Measurements from ENCODE around the gene KCNJ15.

KCNJ15 gene

GRCh38 chr21:38268864-38269575 lies 12.2 kb downstream of the KCNJ15 start:
- DNase-seq (ENCODE audit: low spot score), result peak; percentile 74

- DNase-seq (ENCODE audit: low spot score), result no peak
These were observed 12.8 kb downstream of the KCNJ15 start for GRCh38 chr21:38269576-38269936.

- peak; percentile 86 for DNase-seq (ENCODE audit: low spot score)
These were observed 15.4 kb downstream of the KCNJ15 start for GRCh38 chr21:38272215-38272614.

GRCh38 chr21:38273745-38274542 lies 17.2 kb downstream of the KCNJ15 start:
- DNase-seq (ENCODE audit: low spot score), result no peak

GRCh38 chr21:38277501-38278131 lies 20.8 kb downstream of the KCNJ15 start:
- DNase-seq (ENCODE audit: low spot score), result peak; percentile 99

DNA sequence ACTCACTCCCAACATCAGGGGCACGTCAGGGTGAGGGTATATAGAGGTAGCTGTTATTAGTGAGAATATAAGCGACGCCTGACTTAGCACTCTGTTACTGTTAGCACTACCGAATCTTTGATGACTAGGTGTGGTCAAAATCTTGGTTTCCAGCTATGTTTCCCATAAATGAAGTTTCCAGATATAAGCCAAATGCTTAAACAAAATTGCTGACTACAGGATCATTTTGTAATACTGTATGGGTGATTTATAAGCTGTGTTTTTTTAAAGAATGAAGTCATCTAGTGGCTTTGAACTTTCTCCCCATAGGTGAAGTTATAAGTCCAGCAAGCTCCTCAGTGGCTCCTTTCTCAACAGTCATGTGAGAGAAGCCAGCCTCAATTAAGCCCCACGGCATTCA lies 23.7 kb downstream of the KCNJ15 start:
- no peak for DNase-seq (ENCODE audit: low spot score)

DNA sequence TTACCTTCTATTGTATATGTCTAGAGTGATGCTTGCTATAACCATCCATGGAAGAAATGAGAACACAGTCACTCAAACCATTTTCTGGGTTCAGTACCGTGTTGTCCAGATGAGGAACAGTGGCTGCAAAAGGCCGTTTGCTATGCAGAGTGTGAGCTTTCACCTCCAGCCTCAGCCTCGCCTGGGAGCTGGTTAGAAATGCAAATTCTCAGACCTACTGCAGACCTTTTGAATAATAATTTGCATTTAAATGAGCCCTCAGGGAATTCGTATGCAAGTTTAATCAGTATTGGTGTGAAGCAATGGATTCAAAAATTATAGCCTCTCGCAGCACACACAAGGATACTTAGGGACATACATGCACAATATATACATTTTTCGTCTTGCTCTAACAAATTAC lies 24.1 kb downstream of the KCNJ15 start:
- DNase-seq (ENCODE audit: low spot score), result no peak

GRCh38 chr21:38282921-38283320 lies 26.1 kb downstream of the KCNJ15 start:
- no peak for DNase-seq (ENCODE audit: low spot score)

DNA sequence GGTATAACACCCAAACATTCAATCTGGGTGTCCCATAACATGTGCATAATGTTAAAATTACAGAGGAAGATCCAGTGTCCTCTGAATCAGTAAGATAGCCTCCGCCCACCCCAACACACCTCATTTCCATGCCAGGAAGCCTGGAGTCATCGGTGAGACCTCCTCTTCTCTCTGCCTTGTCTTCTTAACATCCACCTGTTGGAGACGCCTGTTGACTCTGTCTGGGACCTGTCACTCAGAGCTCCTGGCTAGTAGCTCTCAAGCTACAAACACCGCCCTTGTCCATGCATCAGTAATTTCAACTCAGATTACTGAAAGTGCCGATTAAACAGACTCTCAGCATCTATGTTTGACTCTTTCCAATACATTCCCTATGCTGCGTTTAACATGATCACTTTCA lies 27.4 kb downstream of the KCNJ15 start:
- DNase-seq (ENCODE audit: low spot score), result peak; percentile 46

DNA sequence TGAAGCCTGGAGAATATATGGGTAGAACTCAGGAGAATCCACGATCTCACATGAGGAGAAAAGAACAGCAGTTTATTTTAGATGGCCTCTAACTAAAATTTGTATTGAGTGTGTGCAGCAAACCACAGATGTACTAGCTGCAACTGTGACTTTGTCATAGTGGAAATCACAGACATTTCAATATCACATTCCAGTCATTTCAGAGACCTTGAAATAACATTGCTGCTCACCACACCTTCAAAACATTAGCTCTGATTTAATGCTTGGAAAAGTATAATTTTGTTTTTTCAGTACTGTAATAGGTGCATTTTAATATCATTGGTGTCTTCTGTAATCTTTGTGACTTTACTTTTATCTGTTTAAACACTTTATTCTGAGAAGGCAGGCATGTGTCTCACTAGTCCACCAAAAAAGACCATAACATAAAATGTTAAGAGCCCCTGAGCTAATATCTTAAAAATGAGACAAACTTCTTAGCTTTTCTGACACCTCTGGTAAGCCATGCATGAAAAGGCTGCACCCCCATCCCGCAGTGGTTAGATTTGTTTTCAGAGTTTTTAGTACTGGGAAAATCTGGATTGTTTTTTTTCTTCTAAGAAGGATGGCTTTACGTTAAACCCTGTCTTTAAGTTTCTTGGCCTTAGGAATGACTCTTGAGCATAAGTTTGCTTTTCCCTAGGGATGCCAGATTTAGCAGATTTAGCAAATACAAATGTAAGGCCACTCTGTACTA lies 30.1 kb downstream of the KCNJ15 start:
- peak; percentile 66 for DNase-seq (ENCODE audit: low spot score)

GRCh38 chr21:38287476-38287875 lies 30.7 kb downstream of the KCNJ15 start:
- no peak for DNase-seq (ENCODE audit: low spot score)

DNA sequence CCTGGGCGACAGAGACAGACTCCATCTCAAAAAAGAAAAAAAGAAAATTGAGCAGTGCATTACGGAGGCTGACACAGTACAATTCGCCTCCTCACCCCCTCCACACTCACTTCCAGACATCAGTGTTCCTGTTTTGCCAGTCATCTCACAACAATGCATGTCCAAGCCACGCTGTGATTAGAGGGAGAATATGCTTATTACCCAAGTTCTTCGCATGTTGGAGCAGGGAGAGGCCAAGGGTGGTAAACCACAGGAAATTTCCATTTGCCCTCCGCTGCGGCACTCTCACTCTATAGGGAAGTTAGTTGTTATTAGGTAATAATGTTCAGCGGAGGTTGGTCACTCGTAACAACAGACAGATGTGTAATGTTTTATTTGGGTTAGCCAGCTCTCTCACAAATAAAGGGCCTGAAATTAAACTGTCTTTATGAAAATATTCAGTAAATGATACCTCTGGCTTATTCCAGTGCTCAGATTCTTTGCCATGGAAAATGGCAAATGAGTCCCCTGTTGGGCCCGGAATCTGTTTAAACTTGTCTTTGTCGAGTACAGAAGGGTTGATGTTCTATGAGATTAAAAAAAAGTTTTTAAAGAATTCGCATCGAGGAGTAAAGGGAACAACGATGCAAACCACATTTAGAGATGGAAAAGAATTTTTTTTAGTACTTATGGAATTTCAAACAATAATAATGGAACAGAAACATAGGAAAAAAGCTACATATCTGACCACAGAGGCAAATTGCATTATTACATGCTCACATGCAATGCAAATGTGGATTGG lies 33.1 kb downstream of the KCNJ15 start:
- DNase-seq (ENCODE audit: low spot score), result peak; percentile 99

DNA sequence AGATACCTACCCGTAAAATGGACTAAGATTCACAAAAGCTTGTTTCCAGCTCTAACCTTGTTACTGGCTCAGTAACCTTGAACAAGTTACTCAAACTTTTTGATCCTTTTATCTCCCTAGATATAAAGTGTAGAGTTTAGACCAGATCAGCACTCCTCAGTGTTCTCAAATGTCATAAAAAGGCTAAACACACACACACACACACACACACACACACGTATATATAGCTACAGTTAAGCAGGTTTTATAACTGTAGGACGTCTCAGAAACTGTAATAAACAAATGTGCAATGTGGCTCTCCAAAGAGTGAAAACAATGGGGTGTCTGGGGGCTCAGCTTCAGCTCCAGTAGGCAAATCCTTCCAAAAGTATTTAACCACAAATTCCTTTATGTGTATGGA lies 34.0 kb downstream of the KCNJ15 start:
- DNase-seq (ENCODE audit: low spot score), result no peak

DNA sequence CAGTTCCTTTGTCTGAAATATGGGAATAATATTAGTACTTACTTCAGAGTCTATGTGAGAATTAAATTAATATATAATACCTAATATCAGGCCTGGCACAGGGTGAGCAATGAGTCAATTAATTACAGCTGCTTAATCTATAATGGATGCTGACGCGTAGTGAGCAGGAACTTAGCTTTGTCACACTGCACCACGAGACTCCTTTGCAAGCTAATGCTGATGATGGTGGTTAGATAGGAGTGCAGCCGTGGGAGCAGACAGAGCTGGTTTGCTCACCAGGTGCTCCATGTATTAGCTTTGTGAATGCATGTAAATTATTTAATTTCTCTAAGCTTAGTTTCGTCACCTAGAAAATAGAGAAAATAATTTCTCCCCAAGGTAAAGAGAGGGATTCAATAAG lies 35.1 kb downstream of the KCNJ15 start:
- DNase-seq (ENCODE audit: low spot score), result peak; percentile 72

DNA sequence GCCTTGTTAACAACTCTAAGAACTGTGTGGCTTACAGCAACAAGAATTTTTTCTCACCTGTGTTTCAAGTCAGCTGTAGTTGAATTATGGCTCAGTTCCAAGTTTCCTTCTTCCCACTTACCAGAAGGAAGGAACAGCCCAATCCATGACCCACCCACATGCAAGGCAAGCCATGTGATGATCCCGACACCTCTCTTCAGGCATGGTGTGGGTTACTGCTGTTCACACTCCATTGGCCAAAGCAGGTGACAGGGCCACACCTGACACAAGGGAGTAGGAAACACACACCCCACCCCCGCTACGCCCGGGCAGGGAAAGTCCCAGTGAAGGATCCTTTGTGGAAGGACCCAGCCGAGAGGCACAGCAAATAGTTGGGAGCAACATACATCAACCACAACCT lies 36.3 kb downstream of the KCNJ15 start:
- peak; percentile 93 for DNase-seq (ENCODE audit: low spot score)

GRCh38 chr21:38293765-38294164 lies 37.0 kb downstream of the KCNJ15 start:
- DNase-seq (ENCODE audit: low spot score), result peak; percentile 41

DNA sequence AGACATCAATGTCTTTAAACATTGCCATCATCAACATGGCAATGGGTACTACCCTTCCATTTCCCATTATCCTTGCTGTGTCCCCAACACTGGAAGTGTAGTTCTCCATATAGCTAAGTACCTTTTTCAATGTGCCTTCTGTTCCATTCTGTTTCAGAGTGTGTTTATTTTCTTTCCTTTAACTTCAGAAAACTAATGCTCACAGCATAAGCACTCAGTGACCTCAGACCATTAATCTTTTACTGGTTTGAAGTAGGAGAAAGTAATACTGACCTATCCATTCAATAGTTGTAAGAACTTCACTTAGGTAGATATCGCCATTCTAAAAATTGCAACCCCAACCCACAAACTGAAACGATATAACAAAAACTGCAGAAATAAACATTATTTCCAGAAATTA lies 37.8 kb downstream of the KCNJ15 start:
- DNase-seq (ENCODE audit: low spot score), result no peak

- DNase-seq (ENCODE audit: low spot score), result peak; percentile 28
These were observed 39.4 kb downstream of the KCNJ15 start for GRCh38 chr21:38295997-38296764.

- DNase-seq (ENCODE audit: low spot score), result no peak
These were observed 40.4 kb downstream of the KCNJ15 start for GRCh38 chr21:38297194-38297631.

- DNase-seq (ENCODE audit: low spot score), result no peak
These were observed 41.1 kb downstream of the KCNJ15 start for GRCh38 chr21:38297871-38298270.

- DNase-seq (ENCODE audit: low spot score), result no peak
These were observed 42.0 kb downstream of the KCNJ15 start for GRCh38 chr21:38298832-38299231.
